ENCODE results near the gene TMEM45A. TPM values are rescaled to one million over a fixed set of nuclear protein-coding genes. Genes with fewer than 3 reads are reported as not detected.
"Not testable (repeated sequence)": the region's sequence is repeated elsewhere in the genome, so short reads cannot be mapped to it uniquely, and the experiment has no call there.

TMEM45A gene
- total RNA-seq, 4 donors from 2014 or later, result 9.4 to 36.5 (median 14.0) TPM

GRCh38 chr3:100500320-100500880, 8.0 kb downstream of the TMEM45A start:
- H3K4me1 ChIP-seq, result no peaks in the 10 kb centered on the region
- 79 to 80% methylated on average over 8 of the region's 8 CpGs for WGBS, 2 donors
- no peaks in the 10 kb centered on the region for H3K27me3 ChIP-seq
- no peak for TF ChIP-seq EP300 (IDR thresholded peaks at IDR 0.05)
- no peak for TF ChIP-seq CTCF (IDR thresholded peaks at IDR 0.05)
- TF ChIP-seq POLR2A (IDR thresholded peaks at IDR 0.05), result no peak
- H3K36me3 ChIP-seq, result no peaks in the 10 kb centered on the region
- no peak overlapping the region for H3K4me3 ChIP-seq
- peaks cover 0 to 4% (median 0%) of the 10 kb centered on the region in 4 donors for H3K9me3 ChIP-seq
- no peak for DNase-seq (ENCODE audit: low spot score in 2 of 2)
- no peak overlapping the region for H3K27ac ChIP-seq

DNA sequence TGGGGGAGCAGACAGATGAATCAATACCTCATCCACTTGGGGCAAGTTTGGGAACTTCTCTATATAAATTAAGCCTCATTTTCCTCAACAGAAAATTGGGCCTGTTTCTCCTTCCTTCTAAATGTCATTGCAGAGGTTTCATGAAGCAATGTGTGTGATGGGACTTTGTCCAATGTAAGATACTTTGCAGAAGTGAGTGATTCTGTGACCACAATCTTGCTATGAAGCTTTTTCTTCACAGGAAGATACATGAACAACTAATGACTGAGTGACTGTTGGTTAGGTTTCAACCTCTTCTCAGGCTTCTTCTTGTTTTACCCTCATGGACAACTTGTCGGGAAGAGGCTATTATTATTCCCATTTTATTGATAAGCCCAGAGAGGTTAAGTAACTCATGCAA, 11.0 kb downstream of the TMEM45A start:
- peaks cover 0 to 22% (median 0%) of the 10 kb centered on the region in 4 donors for H3K9me3 ChIP-seq
- DNase-seq (ENCODE audit: low spot score in 2 of 2), result no peak
- no peak overlapping the region for H3K27ac ChIP-seq
- H3K4me1 ChIP-seq, result peaks cover 0 to 5% (median 0%) of the 10 kb centered on the region in 4 donors
- no peaks in the 10 kb centered on the region for H3K36me3 ChIP-seq
- TF ChIP-seq CTCF (IDR thresholded peaks at IDR 0.05) (no peak), POLR2A (IDR thresholded peaks at IDR 0.05) (no peak), EP300 (IDR thresholded peaks at IDR 0.05) (no peak)
- 79 to 94% methylated on average over 1 of the region's 1 CpG for WGBS, 2 donors
- H3K4me3 ChIP-seq, result no peak overlapping the region
- H3K27me3 ChIP-seq, result no peaks in the 10 kb centered on the region

- no peak for DNase-seq (ENCODE audit: low spot score in 2 of 2)
- H3K9me3 ChIP-seq, result peaks cover 0 to 30% (median 0%) of the 10 kb centered on the region in 4 donors
- no peak overlapping the region for H3K4me3 ChIP-seq
- WGBS, 2 donors, result 76 to 78% methylated on average over 2 of the region's 2 CpGs
- peaks cover 0 to 5% (median 0%) of the 10 kb centered on the region in 4 donors for H3K4me1 ChIP-seq
- TF ChIP-seq POLR2A (IDR thresholded peaks at IDR 0.05) (no peak), EP300 (IDR thresholded peaks at IDR 0.05) (no peak), CTCF (IDR thresholded peaks at IDR 0.05) (no peak)
- no peaks in the 10 kb centered on the region for H3K27me3 ChIP-seq
- no peaks in the 10 kb centered on the region for H3K36me3 ChIP-seq
- H3K27ac ChIP-seq, result no peak overlapping the region
Observed at GRCh38 chr3:100506355-100506754, 13.9 kb downstream of the TMEM45A start.

DNA sequence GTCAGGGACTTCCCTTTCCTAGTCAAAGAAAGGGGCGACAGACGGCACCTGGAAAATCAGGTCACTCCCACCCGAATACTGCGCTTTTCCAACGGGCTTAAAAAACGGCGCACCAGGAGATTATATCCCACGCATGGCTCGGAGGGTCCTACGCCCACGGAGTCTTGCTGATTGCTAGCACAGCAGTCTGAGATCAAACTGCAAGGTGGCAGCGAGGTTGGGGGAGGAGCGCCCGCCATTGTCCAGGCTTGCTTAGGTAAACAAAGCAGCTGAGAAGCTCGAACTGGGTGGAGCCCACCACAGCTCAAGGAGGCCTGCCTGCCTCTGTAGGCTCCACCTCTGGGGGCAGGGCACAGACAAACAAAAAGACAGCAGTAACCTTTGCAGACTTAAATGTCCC, 17.4 kb downstream of the TMEM45A start:
- 92 to 94% methylated on average over 11 of the region's 15 CpGs for WGBS, 2 donors
- not testable (repeated sequence) for DNase-seq (ENCODE audit: low spot score in 2 of 2); H3K4me1 ChIP-seq

GRCh38 chr3:100516232-100516631, 23.8 kb downstream of the TMEM45A start:
- Histone ChIP-seq H3K4me1 (no peaks in the 10 kb centered on the region), H3K4me3 (no peak overlapping the region), H3K27me3 (no peaks in the 10 kb centered on the region), H3K27ac (peak overlapping the region in 1 of 4 donors; percentile 24), H3K36me3 (peaks cover 0 to 12% (median 0%) of the 10 kb centered on the region in 3 donors), H3K9me3 (peaks cover 0 to 4% (median 0%) of the 10 kb centered on the region in 4 donors)
- 59 to 70% methylated on average over 2 of the region's 2 CpGs for WGBS, 2 donors
- no peak for DNase-seq (ENCODE audit: low spot score in 2 of 2)
- TF ChIP-seq POLR2A (IDR thresholded peaks at IDR 0.05) (no peak), EP300 (IDR thresholded peaks at IDR 0.05) (no peak), CTCF (IDR thresholded peaks at IDR 0.05) (no peak)

More for the DNA sequence above, 17.4 kb downstream of the TMEM45A start:
- not testable (repeated sequence) for H3K27ac ChIP-seq, H3K36me3 ChIP-seq, H3K4me3 ChIP-seq, H3K27me3 ChIP-seq
- H3K9me3 ChIP-seq, result peaks cover 0 to 30% (median 0%) of the 10 kb centered on the region in 4 donors

All from tibial nerve (tissue), 4 donors.